ENCODE data around the gene KCNJ18.
"Not testable (repeated sequence)": the region's sequence is repeated elsewhere in the genome, so short reads cannot be mapped to it uniquely, and the experiment has no call there.

The KCNJ18 gene

DNA sequence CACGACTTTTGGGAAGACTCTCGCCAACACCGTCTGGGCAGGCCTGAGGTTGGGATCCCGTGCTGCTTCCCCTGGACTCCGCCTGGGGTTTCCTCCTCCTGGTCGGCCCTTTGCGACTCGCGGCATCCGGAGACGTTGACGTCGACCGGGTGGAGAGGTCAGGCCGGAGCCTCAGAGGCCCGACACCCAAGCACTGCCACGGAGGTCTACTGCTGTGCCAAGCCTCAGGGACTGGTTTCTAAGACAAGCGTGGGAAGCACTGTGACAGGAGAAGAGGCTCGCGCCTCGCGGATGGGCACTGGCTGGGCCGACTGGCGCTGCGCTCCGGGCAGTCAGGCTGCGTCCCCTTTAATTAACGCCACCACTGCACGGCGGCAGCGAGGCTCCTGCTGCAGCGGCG lies 7.9 kb upstream of the KCNJ18 start:
- not testable (repeated sequence) for DNase-seq (ENCODE audit: low read depth in 2 of 2, low spot score in 1 of 2)

DNA sequence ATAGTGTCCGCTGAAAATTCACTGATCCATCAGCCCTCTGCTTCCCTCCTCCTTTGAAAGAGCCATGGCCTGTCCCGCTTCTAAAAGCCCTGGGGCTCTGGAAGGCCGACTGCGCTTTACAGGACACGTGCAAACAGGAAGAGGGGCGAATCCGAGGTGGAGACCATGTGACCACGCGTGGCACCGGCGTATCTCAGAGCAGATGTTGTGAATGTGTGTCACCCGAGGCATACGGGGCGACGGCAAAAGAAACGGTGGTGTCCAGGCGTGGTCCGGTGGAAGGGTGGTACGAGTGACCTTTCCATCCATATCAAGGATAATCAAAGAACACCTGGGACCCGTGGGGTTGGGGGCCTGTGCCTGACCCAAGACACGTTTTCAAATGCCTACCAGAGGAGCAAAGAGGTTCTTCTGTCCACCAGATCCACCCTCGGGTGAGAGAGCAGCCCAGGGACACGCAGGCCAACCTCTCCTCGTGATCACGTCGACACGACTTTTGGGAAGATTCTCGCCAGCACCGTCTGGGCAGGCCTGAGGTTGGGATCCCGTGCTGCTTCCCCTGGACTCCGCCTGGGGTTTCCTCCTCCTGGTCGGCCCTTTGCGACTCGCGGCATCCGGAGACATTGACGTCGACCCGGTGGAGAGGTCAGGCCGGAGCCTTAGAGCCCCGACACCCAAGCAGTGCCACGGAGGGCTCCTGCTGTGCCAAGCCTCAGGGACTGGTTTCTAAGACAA lies 7.1 kb upstream of the KCNJ18 start:
- not testable (repeated sequence) for DNase-seq (ENCODE audit: low read depth in 2 of 2, low spot score in 1 of 2)

DNA sequence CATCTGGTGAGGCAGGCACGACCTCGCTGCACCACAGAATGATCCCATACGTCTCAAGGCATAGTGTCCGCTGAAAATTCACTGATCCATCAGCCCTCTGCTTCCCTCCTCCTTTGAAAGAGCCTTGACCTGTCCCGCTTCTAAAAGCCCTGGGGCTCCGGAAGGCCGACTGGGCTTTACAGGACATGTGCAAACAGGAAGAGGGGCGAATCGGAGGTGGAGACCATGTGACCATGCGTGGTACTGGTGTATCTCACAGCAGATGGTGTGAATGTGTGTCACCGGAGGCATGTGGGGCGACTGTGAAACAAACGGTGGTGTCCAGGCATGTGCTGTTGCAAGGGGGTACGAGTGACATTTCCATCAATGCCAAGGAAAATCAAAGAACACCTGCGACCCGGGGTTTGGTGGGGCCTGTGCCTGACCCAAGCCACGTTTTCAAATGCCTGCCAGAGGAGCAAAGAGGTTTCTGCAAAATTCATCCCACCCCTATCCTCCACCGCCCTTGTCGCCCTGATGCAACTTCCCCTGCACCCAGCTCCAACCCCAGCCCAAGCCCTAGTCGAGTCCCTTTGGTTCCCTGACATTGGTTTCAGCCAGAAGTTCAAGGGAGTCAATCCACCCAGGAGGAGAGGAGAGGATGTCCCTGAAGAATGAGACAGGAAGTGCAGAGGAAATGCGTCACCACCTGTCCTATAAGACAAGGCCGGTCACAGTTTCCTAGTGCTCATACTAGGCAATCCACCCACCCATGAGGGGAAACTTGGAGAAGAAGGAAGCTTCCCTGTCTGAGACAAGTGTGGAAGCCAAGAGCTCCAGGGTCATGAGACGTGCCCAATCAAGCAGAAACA lies 5.9 kb upstream of the KCNJ18 start:
- no peak for DNase-seq (ENCODE audit: low read depth in 2 of 2, low spot score in 1 of 2)

DNA sequence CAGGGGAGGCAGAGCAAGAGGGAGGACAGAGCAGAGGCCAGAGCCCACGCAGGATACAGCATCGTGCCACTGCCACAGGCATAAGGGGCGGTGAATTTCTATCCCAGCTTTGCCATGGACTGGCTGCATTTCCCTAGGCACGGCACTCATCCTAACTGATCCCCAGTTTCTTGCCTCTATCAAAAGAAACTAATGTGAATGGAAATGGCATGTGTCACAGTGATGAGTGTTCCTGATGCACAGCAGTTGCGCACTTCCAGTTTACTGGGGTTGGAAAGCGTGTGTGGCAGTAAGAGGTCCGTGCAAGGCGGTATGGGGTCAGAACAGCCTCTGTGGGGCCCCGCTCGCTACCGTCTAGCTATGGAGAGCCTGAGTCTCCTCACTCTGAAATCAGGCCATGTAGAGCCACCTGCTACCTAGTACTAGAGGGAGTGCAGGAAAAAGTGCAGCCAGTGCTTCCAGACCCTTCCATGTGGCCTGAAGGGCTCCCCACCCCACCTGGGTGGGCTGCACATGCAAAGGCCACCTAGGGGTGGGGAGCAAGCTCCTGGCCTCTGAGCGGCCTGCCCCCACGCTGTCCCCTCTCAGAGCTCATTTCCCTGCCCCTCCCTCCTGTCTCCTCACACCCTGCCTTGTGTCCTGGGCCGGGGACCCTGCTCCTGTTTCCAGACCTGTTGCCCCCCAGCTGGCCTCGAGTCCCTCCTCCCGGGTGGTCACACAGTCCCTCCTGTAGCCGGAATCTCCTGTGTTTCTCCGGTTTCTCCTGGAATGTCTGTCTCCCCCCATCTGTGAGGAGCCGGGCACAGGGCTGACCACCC lies 5.0 kb upstream of the KCNJ18 start:
- DNase-seq (ENCODE audit: low read depth in 2 of 2, low spot score in 1 of 2), result no peak

DNA sequence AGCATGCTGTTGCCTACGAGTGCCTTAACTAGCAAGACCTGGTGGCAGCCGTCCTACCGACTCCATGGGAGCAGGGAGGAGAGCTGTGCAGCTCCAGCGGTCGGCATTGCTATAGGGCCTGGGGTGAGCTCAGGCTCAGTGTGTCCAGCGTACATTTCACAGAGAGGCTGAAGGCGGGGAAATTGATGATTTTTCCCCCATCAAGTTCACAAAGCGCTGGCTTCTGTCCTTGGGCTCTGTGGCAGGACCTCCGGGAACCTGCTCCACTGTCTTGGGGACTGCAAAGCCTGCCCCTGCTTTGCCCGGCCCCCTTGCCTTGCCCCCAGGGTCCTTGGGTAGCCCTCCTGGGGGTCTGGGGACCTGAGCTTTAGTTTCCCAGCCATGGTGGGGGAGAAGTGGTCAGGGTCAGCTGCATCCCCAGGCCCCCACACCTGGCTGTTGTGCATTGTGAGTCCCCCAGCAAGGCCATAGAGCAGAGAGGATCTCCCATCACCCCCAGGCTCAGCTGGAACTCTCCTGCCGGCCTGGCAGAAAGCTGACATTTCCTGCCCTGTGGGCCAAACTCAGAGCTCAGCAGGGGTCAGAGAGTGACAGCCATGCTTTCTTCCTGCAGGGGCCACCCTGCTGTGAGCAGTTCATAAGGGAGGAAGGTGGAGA lies 3.9 kb upstream of the KCNJ18 start:
- no peak for DNase-seq (ENCODE audit: low read depth in 2 of 2, low spot score in 1 of 2)

DNA sequence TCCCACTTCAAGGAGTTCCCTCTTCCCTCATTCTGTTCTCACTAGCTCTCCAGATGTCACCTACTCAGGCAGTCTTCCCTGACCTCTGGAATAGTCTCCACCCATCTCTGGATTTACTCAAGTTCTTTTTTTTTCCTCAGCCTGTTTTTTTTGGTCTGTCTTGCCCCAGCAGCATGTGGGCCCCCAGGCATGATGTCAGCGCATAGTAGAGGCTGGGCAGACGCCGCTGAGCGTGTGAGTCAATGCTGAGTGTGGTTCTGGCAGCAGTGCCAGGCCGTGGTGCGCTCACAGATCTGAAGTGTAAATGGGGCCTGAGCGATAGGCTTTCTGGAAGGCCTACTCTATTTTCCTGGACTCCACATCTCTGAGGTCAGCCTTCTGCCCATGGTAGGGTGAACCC lies 2.7 kb upstream of the KCNJ18 start:
- DNase-seq (ENCODE audit: low read depth in 2 of 2, low spot score in 1 of 2), result no peak

DNA sequence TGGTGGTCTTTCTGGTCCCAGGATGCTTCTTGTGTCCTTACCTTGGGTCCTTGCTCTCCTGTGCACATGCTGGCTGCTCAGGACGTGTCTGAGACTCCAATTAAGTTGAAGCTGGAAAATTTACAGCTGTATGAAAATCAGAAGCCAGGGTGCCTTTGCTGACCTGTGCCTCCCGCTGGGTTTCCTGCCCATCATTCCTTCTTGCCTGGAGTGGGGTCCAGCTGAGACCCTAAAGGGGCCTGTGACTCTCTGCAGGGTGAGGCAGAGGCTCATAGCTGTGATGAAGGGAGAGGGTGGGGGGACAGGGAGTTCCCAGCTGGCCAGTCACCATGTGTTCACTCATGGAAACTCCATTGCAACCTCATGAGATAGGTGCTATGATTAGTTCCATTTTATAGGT lies 1.5 kb upstream of the KCNJ18 start:
- not testable (repeated sequence) for DNase-seq (ENCODE audit: low read depth in 2 of 2, low spot score in 1 of 2)

DNA sequence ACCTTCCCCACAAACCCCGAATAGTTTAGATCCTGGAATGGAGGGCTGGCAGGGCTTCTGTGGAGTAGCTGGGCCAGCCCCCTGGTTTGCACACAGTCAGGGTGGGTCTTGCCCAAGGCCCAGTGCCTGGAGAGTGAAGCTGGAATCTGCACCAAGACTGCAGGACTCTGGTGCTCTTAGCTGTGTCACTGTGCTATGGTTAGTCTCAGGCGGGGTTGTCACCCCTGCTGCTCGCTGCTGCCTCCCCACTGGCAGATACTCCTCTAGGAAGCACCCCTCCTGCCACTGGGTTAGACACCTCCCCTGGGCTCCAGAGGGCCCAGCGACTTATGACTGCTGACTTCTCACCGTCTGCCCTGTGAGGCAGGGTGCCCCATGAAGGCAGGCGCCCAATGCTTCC lies 842 bp upstream of the KCNJ18 start:
- not testable (repeated sequence) for DNase-seq (ENCODE audit: low read depth in 2 of 2, low spot score in 1 of 2)

DNA sequence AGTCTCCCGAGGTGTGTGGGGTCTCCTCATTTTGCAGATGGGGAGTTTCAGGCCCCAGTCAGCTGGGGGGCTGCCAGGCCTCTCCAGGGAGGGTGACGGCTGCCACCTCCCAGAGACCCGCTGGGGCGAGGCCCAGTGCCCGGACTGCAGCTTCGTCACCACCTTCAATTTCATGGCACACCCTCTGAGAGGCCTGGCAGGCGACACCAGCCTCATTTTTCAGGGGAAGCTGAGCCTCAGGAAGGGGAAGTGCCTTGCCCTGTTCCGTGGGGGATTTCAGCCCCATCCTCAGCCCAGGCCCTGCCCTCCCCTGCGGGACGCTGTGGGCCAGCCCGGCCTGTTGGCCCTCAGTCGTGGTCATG lies 362 bp downstream of the KCNJ18 start:
- not testable (repeated sequence) for DNase-seq (ENCODE audit: low read depth in 2 of 2, low spot score in 1 of 2)

DNA sequence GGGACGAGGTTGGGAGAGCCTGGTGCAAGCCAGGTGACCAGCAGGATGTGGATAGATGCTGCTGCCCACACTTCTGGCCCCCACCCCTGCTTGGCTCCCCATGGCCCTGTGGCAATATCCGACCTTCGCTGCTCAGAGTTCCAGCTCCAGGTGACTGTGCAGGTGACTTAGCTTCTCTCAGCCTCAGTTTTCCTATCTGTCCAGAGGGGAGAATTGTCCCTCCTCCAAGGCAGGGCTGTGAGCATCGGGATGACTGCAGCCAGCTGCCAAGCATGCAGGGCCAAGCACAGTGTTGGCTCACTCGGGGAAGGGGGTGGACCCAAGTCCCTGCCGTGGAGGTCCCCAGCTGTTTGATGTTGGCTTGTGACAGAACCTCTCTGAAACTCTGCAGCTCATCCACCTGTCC lies 1.1 kb downstream of the KCNJ18 start:
- not testable (repeated sequence) for DNase-seq (ENCODE audit: low read depth in 2 of 2, low spot score in 1 of 2)

DNA sequence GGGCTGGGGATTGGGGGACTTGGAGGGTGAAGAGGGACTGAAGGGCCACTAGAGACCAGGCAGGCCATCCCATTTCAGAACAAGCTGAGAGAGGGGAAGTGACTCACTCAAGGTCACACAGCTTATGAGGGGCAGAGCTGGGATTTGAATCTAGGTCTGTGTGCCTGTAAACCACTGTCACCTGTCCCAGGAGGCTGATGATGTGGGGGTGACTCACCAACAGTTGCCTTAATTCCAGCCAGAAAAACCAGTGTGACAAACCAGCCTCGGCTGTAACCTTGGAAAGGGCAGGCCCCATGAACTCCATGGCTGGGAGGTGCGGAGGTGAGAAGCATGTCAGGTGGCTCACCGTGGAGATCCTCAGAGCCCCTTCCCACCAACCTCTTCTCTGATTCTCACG lies 1.6 kb downstream of the KCNJ18 start:
- DNase-seq (ENCODE audit: low read depth in 2 of 2, low spot score in 1 of 2), result not testable (repeated sequence)

DNA sequence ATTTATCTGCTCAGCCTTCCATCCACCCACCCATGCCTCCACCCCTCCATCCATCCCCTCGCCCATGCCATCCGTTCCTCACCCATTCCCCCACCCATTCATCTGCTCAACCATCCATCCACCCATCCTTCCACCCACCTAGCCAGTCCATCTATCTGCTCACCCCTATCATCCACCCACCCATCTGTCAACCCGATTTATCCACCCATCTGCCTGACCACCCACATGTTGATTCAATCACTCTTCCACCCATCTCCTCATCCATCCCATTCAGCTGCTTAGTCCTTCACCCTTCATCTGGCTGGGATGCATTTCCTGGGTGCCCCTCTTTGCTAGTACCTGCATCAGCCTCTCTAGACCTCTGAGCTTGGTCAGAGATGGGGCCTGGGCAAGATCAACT lies 3.9 kb downstream of the KCNJ18 start:
- DNase-seq (ENCODE audit: low read depth in 2 of 2, low spot score in 1 of 2), result not testable (repeated sequence)

DNA sequence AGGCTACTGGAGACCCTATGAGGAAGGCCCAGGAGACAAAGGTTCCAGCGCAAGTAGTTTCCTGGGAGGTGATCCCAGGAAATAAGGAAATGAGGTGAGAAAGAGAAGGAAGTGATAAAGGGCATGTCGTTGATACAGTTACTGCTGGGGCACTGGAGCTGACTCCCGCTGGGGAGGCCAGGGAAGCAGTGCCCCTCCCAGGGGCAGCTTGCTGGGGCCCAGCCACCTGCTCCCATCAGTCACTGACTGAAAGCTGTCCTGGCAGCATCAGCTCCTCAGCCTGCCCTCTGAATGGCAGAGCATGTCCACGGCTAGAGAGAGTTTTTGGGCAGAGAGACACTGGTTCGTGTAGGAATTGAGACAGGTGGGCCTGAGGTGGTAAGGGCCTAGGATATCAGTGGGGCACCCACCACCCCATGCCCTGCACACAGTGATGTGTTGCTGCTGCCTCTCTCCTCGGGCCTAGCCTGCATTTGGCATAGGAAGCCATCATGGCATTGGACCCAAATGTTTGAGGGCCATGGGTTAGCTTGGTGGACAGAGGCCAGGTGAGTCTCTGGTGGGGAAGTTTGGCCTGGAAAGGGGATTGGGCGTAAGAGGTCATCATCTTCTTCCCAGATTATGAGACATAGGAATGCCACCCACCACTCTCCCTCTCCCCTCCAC lies 4.7 kb downstream of the KCNJ18 start:
- DNase-seq (ENCODE audit: low read depth in 2 of 2, low spot score in 1 of 2), result not testable (repeated sequence)

DNA sequence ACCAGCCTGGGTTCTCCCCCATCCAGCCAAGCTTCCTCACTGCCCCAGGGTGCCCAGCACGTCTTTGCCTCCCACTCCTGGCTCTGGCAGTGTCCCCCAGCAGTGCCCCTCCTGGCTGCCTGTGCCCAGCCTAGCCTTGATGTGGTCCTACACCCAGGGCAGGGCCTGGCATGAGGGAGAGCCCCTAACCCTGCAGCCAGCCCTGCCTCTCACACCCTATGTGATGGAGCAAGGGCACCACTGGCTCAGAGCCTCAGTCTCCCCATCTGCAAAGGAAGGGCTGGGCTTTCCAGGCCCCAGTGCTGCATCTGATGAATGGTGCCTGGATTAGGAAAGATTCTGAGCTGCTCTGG lies 5.2 kb downstream of the KCNJ18 start:
- not testable (repeated sequence) for DNase-seq (ENCODE audit: low read depth in 2 of 2, low spot score in 1 of 2)

DNA sequence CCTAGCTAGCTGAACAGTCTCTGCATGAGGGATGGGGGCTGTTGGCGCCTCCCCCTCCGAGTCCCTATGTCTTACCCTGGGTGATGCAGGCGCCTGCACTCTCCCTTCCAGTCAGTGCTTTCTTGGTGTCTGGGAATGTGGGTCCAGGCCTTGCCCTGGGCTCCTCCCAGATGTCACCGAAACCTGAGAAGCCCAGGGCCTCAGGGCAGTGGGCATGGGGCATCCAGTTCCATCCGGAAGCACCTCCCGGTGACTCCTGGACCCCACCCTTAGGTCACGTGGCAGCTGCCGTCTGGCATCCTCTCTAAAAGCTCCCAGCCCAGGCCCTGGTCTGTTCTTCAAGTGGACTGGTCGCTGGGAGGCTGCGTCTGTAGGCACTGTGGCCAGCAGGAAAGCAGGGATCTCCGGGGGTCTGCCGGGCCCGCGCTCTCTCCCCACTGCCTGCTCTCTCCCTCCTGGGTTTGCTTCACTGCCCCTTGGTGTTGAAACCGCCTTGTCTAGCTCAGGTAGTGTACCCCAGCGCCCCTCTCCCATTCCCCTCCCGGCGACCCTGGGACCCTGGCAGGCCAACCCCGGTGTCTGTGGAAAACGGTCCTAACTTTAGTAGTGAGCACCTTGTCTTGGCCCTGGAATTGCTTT lies 6.2 kb downstream of the KCNJ18 start:
- not testable (repeated sequence) for DNase-seq (ENCODE audit: low read depth in 2 of 2, low spot score in 1 of 2)

DNA sequence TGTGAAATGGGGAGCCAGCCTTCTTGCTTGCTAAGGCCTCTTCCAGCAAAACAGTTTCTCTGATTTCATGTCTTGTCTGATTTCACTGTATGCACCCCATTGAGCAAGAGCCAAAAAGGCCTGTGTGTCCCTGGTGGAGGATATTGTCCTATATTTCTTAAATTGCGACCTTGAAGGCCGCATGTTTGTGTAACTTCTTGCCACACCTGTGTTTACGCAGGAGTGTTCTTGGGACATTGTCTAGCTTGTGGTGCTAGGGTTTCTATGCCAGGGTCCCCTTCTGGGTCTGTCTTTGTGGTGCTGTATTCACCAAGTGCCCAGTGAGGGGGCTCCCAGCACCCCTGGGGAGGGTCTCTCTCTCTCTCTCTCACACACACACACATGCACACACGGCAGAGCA lies 6.8 kb downstream of the KCNJ18 start:
- not testable (repeated sequence) for DNase-seq (ENCODE audit: low read depth in 2 of 2, low spot score in 1 of 2)

DNA sequence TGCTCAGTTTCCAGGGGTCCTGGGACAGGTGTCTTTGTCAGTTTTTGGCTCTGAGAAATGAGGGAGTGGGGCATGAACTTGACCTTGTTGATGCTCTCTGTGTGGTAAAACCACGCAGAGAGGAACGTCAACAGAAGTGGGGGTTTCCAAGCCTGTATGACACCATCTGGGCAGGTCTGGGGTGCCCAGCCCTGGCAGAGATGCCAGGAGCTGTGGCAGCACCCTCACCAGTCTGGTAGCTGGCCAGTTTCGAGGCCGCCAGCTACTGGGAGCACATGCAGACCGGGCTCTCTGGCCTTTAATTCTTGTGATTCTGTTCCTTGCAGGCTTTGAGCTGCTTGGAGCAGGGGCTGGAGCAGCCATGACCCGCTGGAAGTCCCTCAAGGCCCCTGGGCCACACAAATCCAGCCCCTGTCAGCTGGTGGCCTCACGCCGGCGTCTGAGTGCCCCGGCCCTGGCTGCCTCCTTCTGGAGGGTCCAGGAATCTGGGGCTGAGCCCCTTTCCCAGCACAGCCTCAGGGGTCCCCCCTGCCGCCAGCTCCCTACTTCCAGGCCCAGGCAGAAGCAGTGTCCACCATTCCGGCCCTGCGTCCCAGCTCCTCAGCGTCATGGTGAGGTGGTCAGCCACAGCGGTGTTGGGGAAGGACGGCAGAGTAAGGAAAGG lies 7.4 kb downstream of the KCNJ18 start:
- DNase-seq (ENCODE audit: low read depth in 2 of 2, low spot score in 1 of 2), result not testable (repeated sequence)

DNA sequence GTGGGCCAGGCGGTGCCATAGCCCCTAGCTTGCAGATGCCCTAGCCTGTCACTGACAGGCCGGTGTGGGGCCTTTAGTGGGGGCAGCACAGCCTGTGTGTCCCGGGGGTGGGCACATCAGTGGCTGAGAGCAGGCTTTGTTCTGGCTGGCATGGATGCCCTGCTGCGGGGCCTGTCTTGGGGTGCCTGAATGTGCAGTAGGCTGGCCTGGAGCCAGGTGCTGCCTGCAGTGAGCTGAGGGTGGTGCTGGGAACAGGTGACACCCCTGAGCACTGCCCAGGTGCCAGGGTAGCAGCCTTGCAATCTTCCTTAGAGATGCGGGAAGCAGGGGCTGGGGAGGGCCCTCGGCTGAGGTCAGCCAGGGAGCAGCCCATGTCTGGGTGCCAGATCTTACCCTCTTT lies 8.8 kb downstream of the KCNJ18 start:
- DNase-seq (ENCODE audit: low read depth in 2 of 2, low spot score in 1 of 2), result not testable (repeated sequence)

DNA sequence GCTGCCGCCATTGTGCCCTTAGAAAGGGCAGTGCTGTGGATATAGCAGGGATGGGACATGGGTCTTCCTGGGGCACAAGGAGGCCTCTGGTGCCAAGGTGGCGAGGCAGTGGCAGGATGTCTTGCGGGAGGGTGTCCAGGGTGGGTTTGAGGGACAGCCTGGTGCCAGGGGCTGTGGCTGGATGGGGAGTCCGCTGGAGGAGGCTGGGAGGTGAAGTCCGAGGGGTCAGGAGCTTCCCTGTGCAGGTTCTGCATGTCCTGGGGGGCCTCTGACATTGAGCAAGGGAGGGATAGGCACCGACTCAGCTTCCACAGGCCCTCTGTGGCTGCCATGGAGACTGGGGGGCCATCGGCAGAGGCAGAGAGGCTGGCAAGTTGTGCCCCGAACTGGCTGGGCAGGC lies 9.7 kb downstream of the KCNJ18 start:
- not testable (repeated sequence) for DNase-seq (ENCODE audit: low read depth in 2 of 2, low spot score in 1 of 2)

DNA sequence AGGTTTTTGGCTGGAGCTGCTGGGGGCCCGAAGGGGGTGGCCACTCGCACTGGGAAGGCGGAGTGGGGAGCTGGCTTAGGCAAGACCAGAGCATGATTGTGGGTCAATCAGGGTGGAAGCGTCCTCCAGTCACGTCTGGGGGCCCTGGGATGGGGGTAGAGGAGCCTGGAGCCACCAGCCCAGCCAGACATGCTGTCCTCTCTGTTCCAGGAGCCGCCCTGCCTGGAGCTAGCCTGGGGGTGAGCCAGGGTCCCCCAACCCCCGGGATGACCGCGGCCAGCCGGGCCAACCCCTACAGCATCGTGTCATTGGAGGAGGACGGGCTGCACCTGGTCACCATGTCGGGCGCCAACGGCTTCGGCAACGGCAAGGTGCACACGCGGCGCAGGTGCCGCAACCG lies 10.2 kb downstream of the KCNJ18 start:
- not testable (repeated sequence) for DNase-seq (ENCODE audit: low read depth in 2 of 2, low spot score in 1 of 2)

All from stimulated activated CD8-positive, alpha-beta memory T cell treated with anti-CD3 and anti-CD28 coated beads, Interleukin-4, amount 100 ng/mL, for 4 hours (primary cell).